HS-5 (cell line): ENCODE results near the gene PARP12.

ENCODE experiments used
- DNase-seq: peaks from one replicate; pipeline ENCODE4 v3.0.0-alpha.2; 2012; ENCODE audit warnings: low read depth

The PARP12 gene

GRCh38 chr7:140035400-140036223 is 27.1 kb downstream of the PARP12 start:
- peak; percentile 58 for DNase-seq

- DNase-seq: no peak
Measured at GRCh38 chr7:140034421-140034820, 28.3 kb downstream of the PARP12 start.

- no peak for DNase-seq
Measured at GRCh38 chr7:140033779-140034363, 28.9 kb downstream of the PARP12 start.

GRCh38 chr7:140033036-140033435 is 29.7 kb downstream of the PARP12 start:
- DNase-seq: peak; percentile 28

- no peak for DNase-seq
Measured at GRCh38 chr7:140031364-140031763, 31.4 kb downstream of the PARP12 start.

GRCh38 chr7:140029072-140029471 is 33.7 kb downstream of the PARP12 start:
- no peak for DNase-seq

- DNase-seq: no peak
Measured at GRCh38 chr7:140028311-140028710, 34.4 kb downstream of the PARP12 start.

GRCh38 chr7:140027858-140028257 is 34.9 kb downstream of the PARP12 start:
- no peak for DNase-seq

GRCh38 chr7:140026935-140027334 is 35.8 kb downstream of the PARP12 start:
- no peak for DNase-seq

GRCh38 chr7:140025814-140026433 is 36.8 kb downstream of the PARP12 start:
- DNase-seq: no peak

GRCh38 chr7:140025241-140025640 is 37.5 kb downstream of the PARP12 start:
- no peak for DNase-seq

GRCh38 chr7:140024585-140024984 is 38.2 kb downstream of the PARP12 start:
- DNase-seq: no peak

GRCh38 chr7:140023728-140024127 is 39.0 kb downstream of the PARP12 start:
- DNase-seq: no peak

GRCh38 chr7:140022582-140023211 is 40.1 kb downstream of the PARP12 start:
- DNase-seq: no peak

GRCh38 chr7:140021603-140022002 is 41.1 kb downstream of the PARP12 start:
- no peak for DNase-seq

GRCh38 chr7:140019606-140020005 is 43.1 kb downstream of the PARP12 start:
- no peak for DNase-seq

- DNase-seq: no peak
Measured at GRCh38 chr7:140019172-140019571, 43.6 kb downstream of the PARP12 start.

- no peak for DNase-seq
Measured at GRCh38 chr7:140018125-140019043, 44.4 kb downstream of the PARP12 start.

GRCh38 chr7:140017543-140017942 is 45.2 kb downstream of the PARP12 start:
- DNase-seq: no peak

GRCh38 chr7:140017034-140017433 is 45.7 kb downstream of the PARP12 start:
- no peak for DNase-seq

- no peak for DNase-seq
Measured at GRCh38 chr7:140016540-140016939, 46.2 kb downstream of the PARP12 start.
